Gastrocnemius medialis (tissue), 4 donors: ENCODE results near the gene HBQ1. TPM values are rescaled to one million over a fixed set of nuclear protein-coding genes. Genes with fewer than 3 reads are reported as not detected.

Source experiments
- ATAC-seq, 2 donors: fragments of 150-250 bp; one replicate each; pipeline ENCODE4 v1.9.1; 2016
- DNase-seq, 2 donors: peaks; one replicate each; pipeline ENCODE4 v3.0.0-alpha.2; 2019
- H3K27ac ChIP-seq, 4 donors: fragments of 200-600 bp; sonication (generic); 1 replicate in 1 of 4; 2 replicates in 3 of 4; pipeline ENCODE4 v1.5.1; 2016 to 2018; ENCODE audit warnings: mild to moderate bottlenecking in 2 of 4, moderate library complexity in 1 of 4
- H3K27me3 ChIP-seq, 3 donors: fragments of 200-600 bp; sonication (generic) in 2 of 3; 1 replicate in 1 of 3; 2 replicates in 2 of 3; pipeline versions ENCODE4 v1.5.1 to v1.6.0; 2016 to 2019; ENCODE audit warnings: mild to moderate bottlenecking in 1 of 3, moderate library complexity in 1 of 3
- H3K36me3 ChIP-seq, 2 donors: fragments of 200-600 bp; sonication (generic) in 1 of 2; one replicate each; pipeline ENCODE4 v1.5.1; 2017 to 2018
- H3K4me1 ChIP-seq, 2 donors: fragments of 200-600 bp; sonication (generic) in 1 of 2; one replicate each; pipeline ENCODE4 v1.5.1; 2016 to 2017; ENCODE audit warnings: mild to moderate bottlenecking in 2 of 2
- H3K4me3 ChIP-seq, 4 donors: fragments of 200-600 bp; sonication (generic) in 3 of 4; 1 replicate in 1 of 4; 2 replicates in 3 of 4; pipeline ENCODE4 v1.5.1; 2016 to 2019; ENCODE audit warnings: mild to moderate bottlenecking in 2 of 4
- H3K9me3 ChIP-seq, 3 donors: fragments of 200-600 bp; sonication (generic) in 2 of 3; 1 replicate in 1 of 3; 2 replicates in 2 of 3; pipeline ENCODE4 v1.5.1; 2016 to 2019
- POLR2A ChIP-seq, 2 donors: fragments of 450-650 bp; IDR thresholded peaks; one replicate each; pipeline ENCODE4 v1.6.1; 2017; ENCODE audit warnings: antibody characterized with exemption in 2 of 2, mild to moderate bottlenecking in 2 of 2, moderate library complexity in 2 of 2
- in situ Hi-C, 4 donors: fragments of 200-750 bp; cut with MboI; loops; one replicate each; pipeline versions ENCODE4 v1.15.0 to v1.8.0; 2017; ENCODE audit warnings: low sequenced_read_pairs in 4 of 4
- intact Hi-C: fragments of 100-400 bp; cut with DNase I; formaldehyde crosslinking; loops from one replicate; pipeline ENCODE4 v1.15.1; 2023; ENCODE audit warnings: low total_unique reads
- total RNA-seq, 4 donors: library from RNA; depleted of rRNA; stranded (reverse); fragments of >200 nt; gene quantifications; one replicate each; pipeline versions ENCODE4 v1.1.0 to v1.2.3, GENCODE V29; 2016
- TF ChIP-seq, protein P1 (sequence below), 5 experiments: fragments of 450-650 bp in 3 of 5; fragments of 200-600 bp in 2 of 5; sonication (generic) in 2 of 5; IDR thresholded peaks in 4 of 5; conservative IDR thresholded peaks in 1 of 5; 1 replicate in 4 of 5; 2 replicates in 1 of 5; pipeline ENCODE4 v1.5.1; 2016 to 2019; ENCODE audit warnings: antibody characterized with exemption in 5 of 5, mild to moderate bottlenecking in 3 of 5, moderate library complexity in 3 of 5

The HBQ1 gene
- total RNA-seq: not detected

- DNase-seq (no peak), ATAC-seq (no peak)
- Histone ChIP-seq H3K27me3 (peaks cover 45 to 49% (median 48%) of the 10 kb centered on the region in 3 donors), H3K4me1 (peaks cover 8 to 10% of the 10 kb centered on the region in 2 donors), H3K27ac (no peak within 1 kb of the TSS), H3K4me3 (peak within 1 kb of the TSS; percentile 6 to 52 (median 20)), H3K36me3 (no peaks in the 10 kb centered on the region), H3K9me3 (no peaks in the 10 kb centered on the region)
- in situ Hi-C loops: loop anchor here in 2 of 4 donors (5.0 kb wide), 1 partner anchor 73 kb away; no protein-coding TSS in a partner anchor
- intact Hi-C loops: loop anchor here (2.0 kb wide), 1 partner anchor 73 kb away; no protein-coding TSS in a partner anchor
- TF ChIP-seq, protein P1, sequence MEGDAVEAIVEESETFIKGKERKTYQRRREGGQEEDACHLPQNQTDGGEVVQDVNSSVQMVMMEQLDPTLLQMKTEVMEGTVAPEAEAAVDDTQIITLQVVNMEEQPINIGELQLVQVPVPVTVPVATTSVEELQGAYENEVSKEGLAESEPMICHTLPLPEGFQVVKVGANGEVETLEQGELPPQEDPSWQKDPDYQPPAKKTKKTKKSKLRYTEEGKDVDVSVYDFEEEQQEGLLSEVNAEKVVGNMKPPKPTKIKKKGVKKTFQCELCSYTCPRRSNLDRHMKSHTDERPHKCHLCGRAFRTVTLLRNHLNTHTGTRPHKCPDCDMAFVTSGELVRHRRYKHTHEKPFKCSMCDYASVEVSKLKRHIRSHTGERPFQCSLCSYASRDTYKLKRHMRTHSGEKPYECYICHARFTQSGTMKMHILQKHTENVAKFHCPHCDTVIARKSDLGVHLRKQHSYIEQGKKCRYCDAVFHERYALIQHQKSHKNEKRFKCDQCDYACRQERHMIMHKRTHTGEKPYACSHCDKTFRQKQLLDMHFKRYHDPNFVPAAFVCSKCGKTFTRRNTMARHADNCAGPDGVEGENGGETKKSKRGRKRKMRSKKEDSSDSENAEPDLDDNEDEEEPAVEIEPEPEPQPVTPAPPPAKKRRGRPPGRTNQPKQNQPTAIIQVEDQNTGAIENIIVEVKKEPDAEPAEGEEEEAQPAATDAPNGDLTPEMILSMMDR (IDR thresholded peaks at IDR 0.05 in 4 of 5, conservative IDR thresholded peaks at IDR 0.05 in 1 of 5): peak in 3 of 5 experiments; percentile 15 to 52 (median 39)
- TF ChIP-seq POLR2A (IDR thresholded peaks at IDR 0.05): no peak
These were observed at the start of gene HBQ1 for GRCh38 chr16:180101-180675. Gene HBQ1, plus strand, starts transcription at chr16:180459. Its CDS starts 28 bp downstream, at chr16:180487.

DNA sequence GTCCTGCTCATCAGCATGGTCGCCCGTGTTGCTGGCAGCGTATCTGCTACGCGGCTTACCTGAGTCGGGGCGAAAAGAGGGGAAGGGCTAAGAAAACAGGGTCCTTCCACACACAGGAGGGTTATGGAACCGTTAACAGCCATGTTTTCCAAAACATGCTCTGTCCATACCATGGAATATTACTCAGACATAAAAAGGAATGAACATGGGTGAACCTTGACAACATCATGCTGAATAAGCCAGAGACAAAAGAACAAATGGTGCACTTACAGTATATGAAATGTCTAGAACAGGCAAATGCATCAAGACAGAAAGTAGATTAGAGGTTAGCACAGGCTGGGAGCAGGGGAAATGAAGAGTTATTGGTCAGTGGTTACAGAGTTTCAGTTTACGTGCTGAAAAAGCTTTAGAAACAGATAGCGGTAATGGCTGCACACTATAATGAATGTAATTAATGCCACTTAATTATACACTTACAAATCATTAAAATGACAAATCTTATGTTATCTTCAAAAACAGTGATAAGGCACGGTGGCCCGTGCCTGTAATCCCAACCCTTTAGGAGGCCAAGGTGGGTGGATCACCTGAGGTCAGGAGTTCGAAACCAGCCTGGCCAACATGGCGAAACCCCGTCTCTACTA is 49.6 kb upstream of the HBQ1 start:
- Histone ChIP-seq H3K36me3 (no peaks in the 10 kb centered on the region), H3K9me3 (no peaks in the 10 kb centered on the region), H3K4me3 (no peak overlapping the region), H3K27me3 (no peaks in the 10 kb centered on the region), H3K4me1 (peaks cover 0 to 3% of the 10 kb centered on the region in 2 donors), H3K27ac (no peak overlapping the region)
- intact Hi-C loops (no loop called here), in situ Hi-C loops (no loop called here)
- ATAC-seq (no peak), DNase-seq (no peak)
- no peak for TF ChIP-seq POLR2A (IDR thresholded peaks at IDR 0.05)
- TF ChIP-seq, protein P1 (IDR thresholded peaks at IDR 0.05 in 4 of 5, conservative IDR thresholded peaks at IDR 0.05 in 1 of 5): no peak

DNA sequence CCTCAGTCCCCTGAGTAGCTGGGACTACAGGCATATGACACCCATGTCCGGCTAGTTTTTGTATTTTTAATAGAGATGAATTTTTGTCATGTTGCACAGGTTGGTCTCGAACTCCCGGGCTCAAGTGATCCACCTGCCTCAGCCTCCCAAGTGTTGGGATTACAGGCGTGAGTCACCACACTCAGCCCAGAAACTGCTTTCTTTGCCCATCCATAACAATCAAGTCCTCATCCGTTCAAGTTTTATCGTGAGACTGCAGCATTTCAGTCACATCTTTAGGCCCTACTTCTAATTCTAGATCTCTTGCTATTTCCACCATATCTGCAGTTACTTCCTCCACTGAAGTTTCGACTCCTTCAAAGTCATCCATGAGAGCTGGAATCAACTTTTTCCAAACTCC is 48.1 kb upstream of the HBQ1 start:
- ATAC-seq (no peak), DNase-seq (no peak)
- H3K27me3 ChIP-seq: no peaks in the 10 kb centered on the region
- in situ Hi-C loops: no loop called here
- no peak for TF ChIP-seq POLR2A (IDR thresholded peaks at IDR 0.05)
- TF ChIP-seq, protein P1 (IDR thresholded peaks at IDR 0.05 in 4 of 5, conservative IDR thresholded peaks at IDR 0.05 in 1 of 5): no peak
- H3K4me1 ChIP-seq: peaks cover 4 to 5% of the 10 kb centered on the region in 2 donors
- H3K9me3 ChIP-seq: no peaks in the 10 kb centered on the region
- H3K4me3 ChIP-seq: no peak overlapping the region
- no peak overlapping the region for H3K27ac ChIP-seq
- H3K36me3 ChIP-seq: no peaks in the 10 kb centered on the region
- intact Hi-C loops: no loop called here

- ATAC-seq (no peak), DNase-seq (no peak)
- Histone ChIP-seq H3K4me3 (no peak overlapping the region), H3K4me1 (peaks cover 2 to 10% of the 10 kb centered on the region in 2 donors), H3K36me3 (no peaks in the 10 kb centered on the region), H3K9me3 (no peaks in the 10 kb centered on the region), H3K27me3 (no peaks in the 10 kb centered on the region), H3K27ac (no peak overlapping the region)
- in situ Hi-C loops: no loop called here
- TF ChIP-seq, protein P1 (IDR thresholded peaks at IDR 0.05 in 4 of 5, conservative IDR thresholded peaks at IDR 0.05 in 1 of 5): no peak
- no peak for TF ChIP-seq POLR2A (IDR thresholded peaks at IDR 0.05)
- intact Hi-C loops: no loop called here
These were observed 46.5 kb upstream of the HBQ1 start for GRCh38 chr16:133716-134115.
